Fibroblast of skin of back (primary cell): ENCODE measurements around the gene KRT32.

Source experiments
- DNase-seq: peaks from one replicate; pipeline ENCODE4 v3.0.0-alpha.2; 2013

KRT32 gene

DNA sequence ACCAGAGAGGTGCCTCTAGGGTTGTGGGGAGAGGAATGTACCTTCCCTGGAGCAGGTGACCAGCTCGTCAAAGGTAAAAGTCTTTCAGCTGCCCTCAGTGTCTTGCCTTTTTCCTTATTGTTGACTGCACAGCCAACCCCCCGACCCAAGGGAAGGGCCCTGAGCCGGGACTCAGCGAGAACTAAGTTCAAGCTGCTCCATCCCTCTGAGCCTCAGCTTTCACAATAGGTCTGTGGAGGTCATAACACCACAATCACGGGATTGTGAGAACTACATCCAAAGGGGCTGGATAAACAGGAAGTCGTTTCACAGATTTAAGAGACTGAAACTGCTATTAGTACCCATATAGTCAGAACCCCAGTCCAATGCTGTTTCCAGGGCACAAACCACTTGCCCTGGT is 25.2 kb upstream of the KRT32 start:
- DNase-seq = no peak

DNA sequence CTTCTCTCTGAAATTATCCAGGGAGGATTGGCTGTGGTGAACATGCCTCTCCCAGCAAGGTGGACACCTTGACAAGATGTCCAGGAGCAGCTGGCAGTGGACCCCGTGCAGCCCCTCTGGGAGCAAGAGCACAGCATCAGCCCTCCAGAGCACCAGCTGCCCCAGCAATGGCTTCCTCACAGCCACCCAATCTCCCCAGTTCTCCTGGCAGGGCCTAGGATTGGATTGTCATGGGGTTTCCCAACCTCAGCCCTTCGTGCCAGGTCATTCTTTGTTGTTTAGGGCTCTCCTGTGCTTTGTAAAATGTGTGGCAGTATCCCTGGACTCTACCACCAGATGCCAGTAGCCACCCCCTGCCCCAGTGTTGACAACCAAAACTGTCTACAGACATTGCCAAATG is 24.3 kb upstream of the KRT32 start:
- DNase-seq = no peak

DNA sequence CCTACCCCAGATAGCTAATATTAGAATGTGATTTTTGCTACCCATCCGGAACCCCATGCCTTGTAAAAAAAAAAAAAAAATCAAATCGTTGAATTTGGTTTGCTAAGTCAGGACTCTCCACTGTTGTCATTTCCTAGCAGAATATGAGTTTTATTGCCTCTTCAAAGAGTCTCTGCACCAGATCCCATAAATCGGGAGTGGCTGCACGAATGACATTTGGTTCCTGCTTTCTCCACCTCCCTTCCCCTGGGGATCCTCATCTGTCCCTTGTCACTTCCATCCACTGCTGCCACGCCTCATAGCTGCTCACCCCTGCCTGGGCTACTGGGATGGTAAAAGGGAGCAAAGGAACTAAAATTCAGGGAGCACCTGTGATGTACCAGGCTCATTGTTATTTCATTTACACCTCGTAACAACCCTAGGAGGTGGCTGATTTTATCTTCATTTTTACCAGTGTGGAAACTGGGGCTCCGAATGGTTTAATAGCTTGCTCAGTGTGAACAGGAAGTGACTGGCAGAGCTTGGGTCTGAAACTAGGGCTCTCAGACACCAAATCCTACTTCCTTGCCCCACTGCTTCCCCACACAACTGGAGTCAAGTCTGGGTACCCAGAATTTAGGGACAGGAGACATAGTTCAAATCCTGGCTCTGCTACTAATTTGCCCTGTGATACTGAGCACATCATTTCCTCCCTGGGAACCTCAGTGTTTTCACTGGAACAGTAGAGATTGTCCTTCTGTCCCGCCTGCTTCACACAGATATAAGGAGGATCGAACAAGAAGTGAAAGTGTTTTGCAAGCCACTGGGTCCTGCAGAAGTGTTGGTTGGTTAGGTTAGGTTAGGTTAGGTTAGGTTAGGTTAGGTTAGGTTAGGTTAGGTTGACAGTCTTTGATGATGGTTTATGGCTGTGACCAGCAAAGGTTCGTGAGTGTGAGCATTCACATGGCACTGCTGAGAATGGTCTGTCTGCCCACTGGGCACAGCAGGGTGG is 23.1 kb upstream of the KRT32 start:
- no peak for DNase-seq

DNA sequence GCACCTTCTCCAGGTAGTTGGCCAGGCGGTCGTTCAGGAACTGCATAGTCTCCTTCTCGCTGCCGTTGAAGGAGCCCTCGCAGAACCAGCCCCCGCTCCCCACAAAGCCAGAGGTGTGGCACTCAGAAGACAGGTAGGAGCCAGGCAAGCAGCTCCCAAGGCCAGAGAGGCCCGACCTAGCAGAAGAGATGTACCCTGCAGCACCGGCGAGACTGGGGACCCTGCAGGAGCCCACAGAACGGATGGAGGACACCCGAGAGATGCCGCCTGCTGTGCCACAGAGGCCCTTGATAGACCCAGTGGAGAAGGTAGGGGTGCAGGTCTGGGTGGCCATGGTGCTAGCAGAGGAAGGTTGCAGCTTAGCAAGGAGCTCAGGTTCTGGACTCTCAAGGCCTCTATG is 22.3 kb upstream of the KRT32 start, which contains the start of gene KRT36:
Gene KRT36, minus strand, starts transcription at position 380 of the 400 bp plus-strand sequence. Its CDS starts 46 bp downstream, at position 334.
- DNase-seq = no peak

DNA sequence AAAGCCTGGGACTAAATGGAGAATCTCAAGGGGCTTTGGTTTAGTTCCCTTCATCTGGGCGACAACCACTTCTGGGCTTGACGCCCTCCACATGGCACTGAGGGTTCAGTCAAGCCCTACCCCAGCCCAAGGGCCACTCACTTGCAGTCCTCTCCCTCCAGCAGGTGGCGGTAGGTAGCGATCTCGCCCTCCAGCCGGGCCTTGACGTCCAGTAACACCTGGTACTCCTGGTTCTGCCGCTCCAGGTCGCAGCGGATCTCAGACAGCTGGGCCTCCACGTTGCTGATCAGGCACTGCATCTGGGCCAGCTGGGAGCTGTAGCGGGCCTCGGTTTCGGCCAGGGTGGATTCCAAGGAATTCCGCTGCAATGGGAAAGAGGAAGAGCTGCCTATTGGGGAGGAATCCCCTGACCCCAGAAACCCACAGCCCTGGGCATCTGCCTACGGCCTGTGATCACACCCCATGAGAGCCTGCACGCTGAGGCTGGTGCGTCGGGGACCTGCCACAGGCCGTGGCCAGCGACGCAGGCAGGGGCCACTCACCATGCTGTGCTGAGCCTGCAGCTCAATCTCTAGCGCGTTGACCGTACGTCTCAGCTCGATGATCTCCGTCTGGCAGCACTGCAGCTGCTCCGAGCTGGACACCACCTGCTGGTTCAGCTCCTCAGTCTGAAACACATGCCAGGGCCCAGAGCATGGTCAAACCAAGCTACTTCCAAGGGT is 19.8 kb upstream of the KRT32 start:
- no peak for DNase-seq

DNA sequence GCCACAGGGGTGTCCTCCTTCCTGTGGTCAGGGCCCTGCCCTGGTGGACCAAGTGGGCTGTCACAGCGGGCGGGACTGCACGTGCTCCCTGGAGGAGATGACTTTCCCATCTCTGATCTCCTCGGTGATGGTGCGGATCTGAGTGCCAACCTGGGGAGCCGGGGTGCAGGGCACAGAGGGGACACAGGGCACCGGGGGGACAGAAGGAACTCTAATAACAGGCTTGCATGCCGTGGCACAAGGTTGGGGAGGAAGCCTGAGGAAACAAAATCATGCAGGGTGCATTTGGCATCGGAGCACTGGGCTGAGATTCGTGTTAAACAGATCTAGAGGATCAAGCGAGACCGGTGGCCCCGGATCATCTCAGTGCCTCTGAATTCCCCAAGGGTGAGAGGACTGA is 19.1 kb upstream of the KRT32 start:
- no peak for DNase-seq

DNA sequence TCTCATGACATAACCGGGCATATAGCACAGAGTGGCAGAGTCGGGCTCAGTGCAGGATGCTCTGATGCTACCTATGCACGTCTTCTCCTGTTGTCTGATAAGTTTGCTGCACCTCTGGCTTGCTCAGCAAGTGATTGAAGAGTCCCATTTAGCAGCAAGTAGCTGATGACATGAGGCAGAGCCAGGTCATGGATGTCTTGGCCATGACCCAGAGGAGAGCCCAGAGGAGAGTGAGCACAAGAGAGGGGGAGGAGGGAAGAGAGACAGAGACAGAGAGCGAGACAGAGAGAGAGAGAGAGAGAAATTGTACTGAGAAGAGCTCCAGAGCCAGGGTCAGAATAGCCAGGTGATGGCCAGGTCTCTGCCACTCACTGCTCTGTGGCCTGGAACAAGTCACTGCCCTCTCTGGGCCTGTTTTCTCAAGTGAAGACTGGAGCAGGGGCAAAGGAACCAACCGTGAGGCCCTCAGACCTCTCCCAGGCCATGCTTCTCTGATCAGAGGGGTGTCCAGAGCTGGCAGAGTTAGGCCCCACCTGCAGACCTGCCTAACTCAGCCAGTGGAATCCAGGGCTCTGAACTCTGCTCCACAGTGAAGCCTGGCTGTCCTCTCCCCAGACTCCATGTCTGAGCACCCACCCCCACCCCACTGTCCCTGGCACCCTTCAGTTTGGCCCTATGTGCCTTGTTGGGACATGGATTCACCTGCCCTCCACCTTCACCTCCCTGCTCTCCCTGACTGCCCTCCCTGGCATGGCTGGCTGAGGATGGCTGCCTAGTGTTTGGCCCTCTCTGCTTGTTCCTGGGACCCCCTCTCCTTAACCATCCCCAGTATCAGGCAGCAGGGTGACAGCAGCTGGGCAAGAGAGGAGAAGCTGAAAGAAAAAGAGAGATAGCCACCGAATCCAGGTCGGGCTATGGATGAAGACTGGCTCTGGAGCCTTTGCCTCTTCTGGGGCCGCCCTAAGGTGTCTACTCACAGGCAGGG is 18.0 kb upstream of the KRT32 start:
- DNase-seq = no peak

DNA sequence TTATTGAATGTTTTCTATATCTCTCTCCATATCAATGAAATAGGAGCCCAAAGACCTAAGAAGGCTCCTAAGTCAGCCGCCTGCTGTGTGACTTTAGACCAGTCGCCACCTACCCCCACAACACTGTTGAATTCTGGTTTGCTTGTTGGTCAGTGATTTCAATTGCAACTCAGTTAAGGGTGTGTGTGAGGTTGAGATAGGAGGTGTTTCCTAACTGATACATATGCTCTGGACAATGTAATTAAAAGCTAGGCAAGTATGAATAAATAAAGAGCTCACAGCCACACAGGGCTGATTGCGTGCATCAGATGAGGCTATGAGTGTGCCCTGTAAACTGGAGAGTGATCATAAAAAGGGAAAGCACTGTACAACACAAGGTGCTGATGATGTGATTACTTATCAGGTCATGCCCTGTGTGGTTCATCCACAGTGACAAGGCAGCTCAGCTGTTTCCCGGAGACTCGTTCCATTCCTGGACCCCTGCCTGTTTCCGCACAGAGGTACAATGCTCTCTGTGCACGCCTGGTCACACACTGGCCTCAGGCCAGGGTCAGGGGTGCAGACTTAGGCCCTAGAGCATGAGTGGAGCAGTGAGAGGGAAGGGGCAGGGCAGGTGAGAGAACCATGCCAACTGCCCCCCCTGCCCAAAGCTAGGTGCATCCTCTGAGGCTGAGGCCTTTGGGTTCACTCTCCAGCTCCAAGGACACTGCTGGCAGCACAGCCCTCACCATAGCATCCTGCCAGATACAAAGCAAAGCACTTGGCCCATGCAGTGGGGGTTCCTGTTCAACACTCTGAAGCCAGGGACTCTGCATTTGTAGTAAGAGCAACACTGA is 17.0 kb upstream of the KRT32 start:
- DNase-seq = no peak

DNA sequence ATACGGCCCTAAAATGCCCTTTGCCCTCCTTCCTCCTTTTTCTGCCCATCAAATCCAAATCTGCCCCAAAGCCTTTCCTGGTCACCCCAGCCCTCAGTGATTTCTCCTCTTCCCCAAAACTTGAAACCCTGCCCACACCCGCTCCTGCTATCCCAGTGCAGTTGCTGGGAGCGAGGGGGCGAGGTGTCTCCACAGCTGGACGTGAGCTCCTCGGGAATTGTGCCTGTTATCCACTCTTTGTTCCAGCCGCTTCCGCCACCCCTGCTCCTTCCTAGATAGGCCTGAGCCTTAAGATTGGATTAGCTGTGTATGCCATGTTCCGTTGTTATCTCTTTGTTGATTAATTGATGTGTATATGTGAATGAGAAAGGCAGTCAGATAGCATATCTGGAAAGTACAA is 16.3 kb upstream of the KRT32 start:
- DNase-seq = no peak

DNA sequence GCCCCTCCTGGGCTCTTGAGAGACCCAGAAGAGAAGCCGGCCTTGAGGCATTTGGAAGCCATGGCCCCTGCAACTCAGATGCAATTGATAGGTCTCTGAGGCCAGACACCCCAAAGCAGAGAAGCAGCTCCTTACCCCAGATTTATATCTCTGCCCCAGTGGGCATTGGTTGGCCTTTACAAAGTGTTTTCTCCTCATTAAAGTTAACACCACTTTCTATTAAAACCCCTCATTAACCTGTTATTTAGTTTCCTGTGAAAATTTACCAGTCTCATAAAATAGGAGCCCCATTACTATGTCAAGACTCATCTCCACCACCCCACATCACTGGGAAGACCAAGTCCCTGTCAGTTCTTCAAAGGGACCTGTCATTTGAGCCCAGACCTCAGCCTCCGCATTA is 13.8 kb upstream of the KRT32 start, which contains the start of gene KRT35:
Gene KRT35, minus strand, starts transcription at position 116 of the 400 bp plus-strand sequence. Its CDS starts 54 bp downstream, at position 62.
- DNase-seq = no peak

DNA sequence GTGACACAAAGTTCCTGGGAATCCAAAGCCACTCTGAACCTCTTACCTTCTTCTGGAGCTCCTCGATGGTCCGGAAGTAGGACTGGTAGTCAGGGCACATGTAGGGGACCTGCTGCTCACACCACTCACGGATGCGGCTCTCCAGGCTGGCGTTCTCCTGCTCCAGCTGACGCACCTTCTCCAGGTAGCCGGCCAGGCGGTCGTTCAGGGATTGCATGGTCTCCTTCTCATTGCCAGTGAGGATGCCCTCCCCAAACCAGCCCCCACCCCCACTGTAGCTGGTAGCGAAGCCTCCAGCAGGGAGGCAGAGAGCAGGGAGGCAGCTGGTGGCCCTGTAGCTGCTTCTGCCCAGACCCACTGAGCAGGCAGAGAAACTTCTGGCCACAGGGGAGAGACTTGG is 13.4 kb upstream of the KRT32 start:
- DNase-seq = no peak

DNA sequence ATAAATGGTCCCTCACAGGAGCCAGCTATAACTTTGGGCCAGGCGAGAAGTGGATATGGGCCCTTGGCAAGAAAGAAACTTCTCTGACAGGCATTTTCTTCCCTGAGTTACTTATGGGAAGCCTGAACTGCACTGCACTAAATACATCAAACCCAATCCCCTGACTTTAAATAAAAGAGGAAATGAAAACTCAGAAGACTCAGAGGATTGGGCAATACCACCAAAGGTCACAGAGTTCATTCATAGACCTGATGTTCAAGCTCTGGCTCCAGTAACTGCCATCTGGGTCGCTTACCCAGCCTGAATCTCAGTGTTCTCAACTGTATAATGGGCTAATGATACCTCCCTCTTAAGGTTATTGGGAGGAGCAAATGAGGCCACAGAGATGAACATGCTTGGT is 12.9 kb upstream of the KRT32 start:
- no peak for DNase-seq

DNA sequence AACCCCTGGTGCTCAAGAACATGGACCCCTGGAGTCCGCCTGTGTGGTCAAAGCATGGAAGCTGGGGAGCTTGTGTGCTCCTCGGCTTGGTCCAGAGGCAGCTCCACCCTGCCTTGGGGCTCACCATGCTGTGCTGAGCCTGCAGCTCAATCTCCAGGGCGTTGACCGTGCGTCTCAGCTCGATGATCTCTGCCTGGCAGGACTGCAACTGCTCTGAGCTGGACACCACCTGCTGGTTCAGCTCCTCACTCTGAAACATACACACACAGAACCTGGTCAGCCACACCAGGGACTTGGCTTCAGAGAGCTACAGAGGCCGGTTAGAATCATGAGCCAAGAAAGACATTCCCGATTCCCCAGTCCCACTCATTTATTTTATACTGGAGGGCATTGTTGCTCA is 11.1 kb upstream of the KRT32 start:
- DNase-seq = no peak

DNA sequence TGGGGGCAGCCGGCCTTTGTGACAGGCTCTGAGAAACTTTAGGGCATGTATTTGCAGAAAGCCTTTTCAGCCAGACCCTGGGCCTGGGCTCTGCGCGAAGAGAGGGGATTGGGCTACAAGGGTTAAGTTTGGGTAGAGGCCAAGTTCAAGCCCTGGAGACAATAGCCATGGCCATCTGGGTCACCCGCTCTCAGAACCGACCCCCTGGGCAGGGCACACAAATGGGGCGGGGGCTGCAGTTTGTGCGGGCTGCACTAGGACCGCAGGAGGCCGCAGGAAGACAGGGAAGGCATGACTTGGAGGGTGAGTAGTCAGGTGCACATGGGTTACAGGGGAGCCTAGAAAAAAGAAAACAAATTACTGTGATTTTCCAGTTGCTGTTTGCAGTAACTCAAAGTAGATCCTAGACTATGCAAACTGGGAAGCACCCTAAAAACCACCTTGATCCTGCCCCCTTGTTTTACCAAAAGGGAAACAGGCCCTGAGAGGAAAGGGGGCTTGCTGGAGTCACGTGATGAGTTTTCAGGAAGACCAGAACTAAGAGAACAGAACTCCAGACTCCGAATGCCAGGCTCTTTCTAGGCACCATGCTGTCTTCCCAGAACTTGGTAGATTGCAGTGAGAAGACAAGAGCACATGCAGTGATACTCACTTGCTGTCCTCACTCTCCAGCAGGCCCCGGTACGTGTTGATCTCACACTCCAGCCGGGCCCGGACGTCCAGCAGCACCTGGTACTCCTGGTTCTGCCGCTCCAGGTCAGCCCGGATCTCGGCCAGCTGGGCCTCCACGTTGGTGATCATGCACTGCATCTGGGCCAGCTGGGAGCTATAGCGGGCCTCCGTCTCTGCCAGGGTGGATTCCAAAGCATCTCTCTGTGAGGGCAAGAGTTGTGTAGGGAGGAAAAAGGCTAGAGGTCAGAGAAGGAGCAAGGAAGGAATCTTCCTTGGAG is 10.0 kb upstream of the KRT32 start:
- no peak for DNase-seq

DNA sequence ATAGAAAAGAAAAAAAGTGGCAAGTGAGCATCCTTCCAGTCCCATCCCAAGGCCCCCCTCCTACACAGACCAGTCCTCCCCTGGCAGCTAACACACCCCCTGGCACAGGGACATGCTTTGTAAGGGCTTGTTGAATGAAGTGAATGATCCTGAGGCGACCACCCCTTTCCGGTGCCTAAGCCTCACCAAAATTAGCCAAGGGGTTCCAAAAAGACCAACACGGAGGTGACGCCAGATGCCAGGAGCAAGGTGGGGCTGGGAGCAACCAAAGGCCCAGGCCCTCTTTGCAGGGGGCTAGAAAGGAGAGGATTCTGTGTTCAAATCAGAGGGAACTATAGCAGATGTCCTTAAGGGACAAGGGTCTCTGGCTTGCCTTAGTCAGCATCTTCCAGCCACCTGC is 8.2 kb upstream of the KRT32 start:
- no peak for DNase-seq

DNA sequence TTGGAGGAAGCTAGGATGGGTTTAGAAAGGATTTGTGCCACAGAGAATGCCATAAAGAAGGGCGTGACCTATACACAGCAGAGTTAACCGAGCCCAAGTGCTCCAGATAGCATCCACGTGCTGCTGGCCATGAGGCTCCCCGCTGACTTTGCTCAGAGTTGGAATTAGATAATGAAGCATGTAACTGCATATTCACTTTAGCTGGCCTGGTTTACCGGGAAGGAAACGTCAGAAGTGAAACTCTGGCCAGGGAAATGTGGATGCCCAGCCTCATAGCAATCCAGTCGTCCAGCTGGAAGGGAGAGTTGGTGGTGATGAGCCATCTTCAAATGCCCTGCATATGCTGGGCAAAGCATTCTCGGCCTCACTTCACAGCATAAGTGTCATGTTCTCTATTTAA is 7.7 kb upstream of the KRT32 start:
- no peak for DNase-seq

DNA sequence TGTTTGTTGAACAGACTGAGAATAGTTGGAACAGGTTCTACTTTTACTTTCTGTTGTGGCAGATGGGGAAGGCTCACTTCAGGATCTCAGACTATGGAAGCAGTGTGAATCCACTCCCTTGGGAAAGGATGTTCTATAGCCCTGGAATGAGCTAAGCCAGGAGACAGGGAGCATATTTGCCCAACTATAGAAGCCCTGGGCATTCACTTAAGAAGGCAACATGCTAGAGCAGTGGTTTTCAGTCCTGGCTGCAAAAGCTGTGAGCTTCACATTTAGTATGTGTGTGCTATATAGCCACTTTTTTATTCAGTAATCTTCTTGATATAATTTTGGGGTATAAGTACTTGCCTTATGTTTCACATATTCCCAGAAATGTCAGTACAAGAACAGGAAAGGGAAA is 1.2 kb upstream of the KRT32 start:
- no peak for DNase-seq

DNA sequence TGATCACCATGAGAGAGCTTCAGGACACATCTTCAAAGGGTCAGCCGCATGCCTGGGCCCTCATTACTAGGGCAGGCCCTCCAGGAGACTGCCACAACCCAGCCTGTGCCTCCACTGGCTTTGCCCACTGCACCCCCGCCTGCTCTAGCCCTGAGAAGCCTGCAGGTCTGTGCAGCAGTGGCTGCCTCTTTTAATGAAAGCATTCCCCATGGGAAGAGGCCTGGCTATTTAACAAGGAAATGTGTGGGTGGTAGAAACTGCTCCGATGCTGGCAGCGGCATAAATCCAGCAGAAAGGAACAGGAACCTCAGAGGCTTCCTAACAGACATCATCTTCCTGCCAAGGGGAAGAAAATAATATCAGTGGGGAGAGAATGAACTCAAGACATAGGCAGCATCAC is 375 bp upstream of the KRT32 start:
- DNase-seq = no peak

DNA sequence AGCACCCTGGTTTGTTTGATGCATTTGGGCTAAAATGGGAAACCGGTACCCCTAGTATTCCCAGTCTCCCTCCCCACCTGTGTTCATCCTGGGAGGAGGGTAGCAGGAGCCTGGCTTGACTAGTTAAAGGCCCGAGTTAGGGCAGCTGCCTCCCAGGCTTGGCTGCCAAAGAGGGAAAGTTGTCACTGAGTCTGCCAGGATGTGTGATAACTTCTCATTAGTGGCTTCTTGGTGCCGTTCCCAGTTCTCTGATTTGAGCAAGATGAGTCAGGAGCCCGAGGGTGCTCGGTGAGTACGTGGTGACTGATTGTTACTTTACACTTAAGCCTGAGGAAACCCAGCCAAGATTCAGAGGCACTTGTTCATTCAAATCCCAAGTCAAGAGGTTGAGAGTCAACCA is 2.5 kb downstream of the KRT32 start:
- DNase-seq = peak; percentile 94

DNA sequence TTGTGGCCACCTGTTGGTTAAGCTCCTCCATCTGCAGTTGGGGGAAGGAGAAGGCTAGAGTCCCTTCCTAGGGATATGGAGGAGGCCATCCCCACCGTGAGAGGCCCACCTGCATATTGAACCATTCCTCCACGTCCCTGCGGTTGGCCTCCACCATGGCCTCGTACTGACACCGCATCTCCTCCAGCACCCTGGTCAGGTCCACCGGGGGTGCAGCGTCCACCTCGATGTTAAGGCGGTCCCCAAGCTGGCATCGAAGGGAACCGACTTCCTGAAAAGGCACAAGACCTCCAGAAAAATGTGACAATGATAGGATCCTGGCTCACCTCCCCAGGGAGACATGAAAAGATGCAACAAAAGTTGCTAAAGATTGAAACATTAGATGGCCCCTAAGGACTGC is 3.0 kb downstream of the KRT32 start:
- no peak for DNase-seq
